ENCODE results near the gene PDE6A. TPM values are rescaled to one million over a fixed set of nuclear protein-coding genes. Genes with fewer than 3 reads are reported as not detected.

The PDE6A gene
- total and polyA plus RNA-seq, 2 of the 8 experiments (the other 6 are each of a cell fraction or from before 2014, with no cell fraction given): not detected

DNA sequence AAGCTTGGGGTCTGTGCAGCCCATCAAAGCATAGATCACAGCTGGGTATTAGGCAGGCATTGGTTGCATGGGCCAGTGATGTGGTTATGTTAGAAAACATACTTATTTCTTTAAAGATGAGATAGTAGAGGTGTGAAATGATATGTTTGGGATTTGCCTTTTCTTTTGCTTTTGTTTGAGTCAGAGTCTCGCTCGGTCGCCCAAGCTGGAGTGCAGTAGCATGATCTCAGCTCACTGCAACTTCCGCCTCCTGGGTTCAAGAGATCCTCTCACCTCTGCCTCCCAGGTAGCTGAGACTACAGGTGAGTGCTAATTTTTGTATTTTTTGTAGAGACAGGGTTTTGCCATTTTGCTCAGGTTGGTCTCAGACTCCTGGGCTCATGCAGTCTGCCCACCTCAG lies 84.8 kb downstream of the PDE6A start:
- Histone ChIP-seq H3K4me1 (replicated peaks in 1 of 4; ENCODE audit: control insufficient read depth in 3 of 4, insufficient read depth in 4 of 4, low read length in 3 of 4) (peaks cover 0 to 4% (median 1%) of the 10 kb centered on the region in 4 experiments; a peak in 3 of 7 replicates), H2AK5ac (ENCODE audit: low read depth, low read length) (no peak overlapping the region), H3K9ac (replicated peaks in 1 of 4; ENCODE audit: extremely low read depth in 1 of 4, low read depth in 3 of 4, low read length in 3 of 4) (no peak overlapping the region), H4K91ac (replicated peaks; ENCODE audit: insufficient read length, low read length) (no peak overlapping the region), H3K9me3 (ENCODE audit: insufficient read depth in 2 of 2, low read depth in 1 of 2, low read length in 1 of 2) (no peaks in the 10 kb centered on the region), H2BK5ac (ENCODE audit: low read depth, low read length) (no peak overlapping the region), H3K36me3 (ENCODE audit: control insufficient read depth in 2 of 4, insufficient read depth in 4 of 4, low read length in 3 of 4) (no peaks in the 10 kb centered on the region), H3K27me3 (replicated peaks in 1 of 4; ENCODE audit: control insufficient read depth in 3 of 4, extremely low read depth in 1 of 4, insufficient read depth in 3 of 4, low read length in 3 of 4) (no peaks in the 10 kb centered on the region), H3K18ac (ENCODE audit: extremely low read depth, low read length) (no peak overlapping the region), H4K20me1 (replicated peaks in 1 of 2; ENCODE audit: control insufficient read depth in 1 of 2, insufficient read depth in 2 of 2, low read length in 2 of 2) (no peaks in the 10 kb centered on the region), H3K23ac (ENCODE audit: insufficient read length) (no peak overlapping the region), H2BK12ac (ENCODE audit: low read depth, low read length) (no peak overlapping the region), H3K79me2 (ENCODE audit: control insufficient read depth in 1 of 2, insufficient read depth in 2 of 2, low read length in 2 of 2) (no peaks in the 10 kb centered on the region), H3K4ac (replicated peaks; ENCODE audit: insufficient read length, low read depth, low read length) (no peak overlapping the region), H3K27ac (ENCODE audit: low read depth, low read length) (no peak overlapping the region), H4K5ac (ENCODE audit: insufficient read length, low read depth, low read length) (no peak overlapping the region), H2BK20ac (ENCODE audit: low read length) (no peak overlapping the region), H3K4me2 (ENCODE audit: insufficient read depth in 1 of 2, low read depth in 2 of 2, low read length in 2 of 2) (no peak overlapping the region), H2BK15ac (ENCODE audit: low read length) (no peak overlapping the region), H2BK120ac (replicated peaks; ENCODE audit: low read depth, low read length) (no peak overlapping the region), H3K79me1 (ENCODE audit: low read depth, low read length) (no peaks in the 10 kb centered on the region), H3K56ac (replicated peaks; ENCODE audit: insufficient read length, low read depth, low read length) (no peak overlapping the region), H2AFZ (ENCODE audit: low read length) (no peak overlapping the region), H3K14ac (ENCODE audit: insufficient read length) (no peak overlapping the region), H3K23me2 (ENCODE audit: low read depth, low read length) (no peaks in the 10 kb centered on the region), H4K8ac (ENCODE audit: extremely low read depth, insufficient read depth, low read length) (no peak overlapping the region; the same call in 1 of the 2 replicates), H3K4me3 (ENCODE audit: extremely low read depth in 1 of 4, insufficient read depth in 2 of 4, low read depth in 3 of 4, low read length in 4 of 4) (no peak overlapping the region)
- ChIA-PET CTCF (ENCODE audit: partially characterized antibody) (interaction anchor here (0.7 to 64.1 kb wide), 9 partner anchors 9 to 223 kb away, joined by 3 to 1740 read pairs (median 4); no protein-coding TSS in a partner anchor), POLR2A (ENCODE audit: partially characterized antibody) (no interaction called here)
- DNase-seq (ENCODE audit: low read depth in 1 of 2, low spot score in 2 of 2) (no peak), FAIRE-seq (no peak)
- 96% methylated on average over 4 of the region's 4 CpGs; no CpG with 5 or more reads in 1 of the 2 experiments for WGBS, 2 experiments (ENCODE audit: extremely low coverage in 1 of 2, insufficient coverage in 1 of 2, insufficient read length in 1 of 2, insufficient replicate concordance in 2 of 2, low coverage in 1 of 2, low lambda C conversion rate in 2 of 2, missing lambda C conversion rate in 1 of 2)
- TF ChIP-seq BRCA1 (IDR thresholded peaks at IDR 0.05; ENCODE audit: low read depth, low read length) (no peak), TCF12 (IDR thresholded peaks at IDR 0.05; ENCODE audit: low read depth, low read length) (no peak), TBP (IDR thresholded peaks at IDR 0.05; ENCODE audit: low read depth, low read length) (no peak), POLR2AphosphoS5 (IDR thresholded peaks at IDR 0.05; ENCODE audit: low read depth, low read length) (no peak), SIN3A (conservative IDR thresholded peaks at IDR 0.05 in 1 of 2, IDR thresholded peaks at IDR 0.05 in 1 of 2; ENCODE audit: low read depth in 1 of 2, low read length in 2 of 2) (no peak), SP4 (IDR thresholded peaks at IDR 0.05; ENCODE audit: low read length) (no peak), RAD21 (IDR thresholded peaks at IDR 0.05 in 1 of 2, conservative IDR thresholded peaks at IDR 0.05 in 1 of 2; ENCODE audit: low read depth in 2 of 2, low read length in 2 of 2) (no peak), EGR1 (IDR thresholded peaks at IDR 0.05; ENCODE audit: borderline replicate concordance, low read depth, low read length) (no peak), KDM5A (IDR thresholded peaks at IDR 0.05; ENCODE audit: low read length) (no peak), CBX8 (IDR thresholded peaks at IDR 0.05; ENCODE audit: borderline replicate concordance, low read depth, low read length) (no peak), HDAC6 (IDR thresholded peaks at IDR 0.05; ENCODE audit: low read depth, low read length) (no peak), TAF1 (IDR thresholded peaks at IDR 0.05; ENCODE audit: low read depth, low read length) (no peak), POU5F1 (IDR thresholded peaks at IDR 0.05; ENCODE audit: low read depth, low read length) (no peak)
- TF ChIP-seq, protein P1, sequence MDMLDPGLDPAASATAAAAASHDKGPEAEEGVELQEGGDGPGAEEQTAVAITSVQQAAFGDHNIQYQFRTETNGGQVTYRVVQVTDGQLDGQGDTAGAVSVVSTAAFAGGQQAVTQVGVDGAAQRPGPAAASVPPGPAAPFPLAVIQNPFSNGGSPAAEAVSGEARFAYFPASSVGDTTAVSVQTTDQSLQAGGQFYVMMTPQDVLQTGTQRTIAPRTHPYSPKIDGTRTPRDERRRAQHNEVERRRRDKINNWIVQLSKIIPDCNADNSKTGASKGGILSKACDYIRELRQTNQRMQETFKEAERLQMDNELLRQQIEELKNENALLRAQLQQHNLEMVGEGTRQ (IDR thresholded peaks at IDR 0.05; ENCODE audit: low read length): no peak
